ENCODE results near the gene DOCK1. TPM values are rescaled to one million over a fixed set of nuclear protein-coding genes. Genes with fewer than 3 reads are reported as not detected.

DOCK1 gene
- polyA plus RNA-seq, 1 donor = 29.9 TPM

GRCh38 chr10:127228195-127228787, 323.1 kb downstream of the DOCK1 start:
- DNase-seq = peak; percentile 28

- DNase-seq = no peak
Measured at GRCh38 chr10:127234306-127234800, 329.1 kb downstream of the DOCK1 start.

DNA sequence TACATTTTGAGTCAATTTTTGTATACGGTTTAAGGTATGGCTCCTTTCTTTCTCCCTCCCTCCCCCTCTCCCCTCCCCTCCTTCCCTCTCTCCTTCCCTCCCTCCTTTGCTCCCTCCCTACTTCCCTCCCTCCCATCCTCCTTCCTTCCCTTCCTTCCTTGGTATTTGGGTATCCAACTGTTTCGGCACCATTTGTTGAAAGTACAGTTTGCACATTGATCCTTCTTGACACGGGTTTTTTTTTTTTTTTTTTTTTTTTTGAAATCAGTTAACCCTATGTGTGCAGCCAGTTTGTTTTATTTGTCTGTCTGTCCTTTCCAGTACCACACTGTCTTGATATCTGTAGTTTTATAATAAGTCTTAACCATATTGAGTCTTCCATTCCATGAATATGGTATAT, 331.0 kb downstream of the DOCK1 start:
- no peak for DNase-seq

- DNase-seq = no peak
Measured at GRCh38 chr10:127242914-127243313, 337.7 kb downstream of the DOCK1 start.

DNA sequence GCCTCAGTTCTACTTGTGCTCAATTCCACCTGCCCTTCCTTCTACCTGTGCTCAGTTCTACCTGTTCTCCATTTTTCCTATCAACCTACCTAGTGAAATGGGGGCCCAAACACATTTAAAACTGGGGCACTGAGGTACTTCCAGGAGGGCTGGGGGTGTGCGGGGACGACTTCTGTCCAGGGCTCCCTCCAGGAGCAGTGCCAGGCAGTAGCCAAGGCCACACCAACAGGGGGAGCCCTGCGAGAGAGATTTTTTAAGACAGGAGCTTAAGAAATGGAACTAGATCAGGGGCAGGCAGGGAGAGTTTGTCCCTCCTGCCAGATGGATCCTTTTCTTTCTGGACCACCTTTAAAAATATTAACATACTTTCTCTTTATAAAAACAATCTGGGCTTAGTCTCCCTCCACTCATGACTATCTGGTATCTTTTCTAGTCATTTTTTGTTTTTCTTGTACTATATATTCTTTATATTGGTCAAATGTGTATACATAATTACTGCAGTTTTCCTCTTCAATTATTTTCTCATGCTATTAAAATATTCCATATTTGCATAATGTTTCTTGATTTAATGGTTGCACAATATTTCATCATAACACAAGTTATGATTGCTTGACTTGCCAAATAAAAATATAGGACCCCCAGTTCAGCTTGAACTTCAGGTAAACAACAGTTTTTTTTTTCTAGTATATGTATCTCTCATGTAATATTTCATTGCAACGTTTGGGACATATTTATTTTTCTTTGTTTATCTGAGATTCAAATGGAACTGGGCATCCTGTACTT, 338.5 kb downstream of the DOCK1 start:
- DNase-seq = no peak

DNA sequence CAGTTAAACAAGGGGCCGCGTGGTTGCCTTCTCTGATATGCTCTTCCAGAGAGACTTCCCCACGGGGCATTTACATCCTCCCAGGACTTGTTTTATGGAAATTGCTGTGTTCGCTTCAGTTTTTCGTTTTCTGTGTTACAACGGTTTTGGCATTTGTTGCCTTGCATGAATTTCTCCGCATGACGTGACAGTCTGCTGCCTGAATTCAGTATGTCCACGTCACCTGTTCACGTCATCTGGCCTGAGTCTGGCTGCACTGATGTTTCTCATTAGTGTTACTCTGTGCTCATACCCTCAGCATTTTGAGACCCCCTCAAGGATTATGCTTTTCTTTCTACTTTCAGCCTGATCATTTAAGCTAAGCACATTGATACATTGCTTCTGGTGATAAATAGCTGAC, 340.2 kb downstream of the DOCK1 start:
- DNase-seq = no peak

DNA sequence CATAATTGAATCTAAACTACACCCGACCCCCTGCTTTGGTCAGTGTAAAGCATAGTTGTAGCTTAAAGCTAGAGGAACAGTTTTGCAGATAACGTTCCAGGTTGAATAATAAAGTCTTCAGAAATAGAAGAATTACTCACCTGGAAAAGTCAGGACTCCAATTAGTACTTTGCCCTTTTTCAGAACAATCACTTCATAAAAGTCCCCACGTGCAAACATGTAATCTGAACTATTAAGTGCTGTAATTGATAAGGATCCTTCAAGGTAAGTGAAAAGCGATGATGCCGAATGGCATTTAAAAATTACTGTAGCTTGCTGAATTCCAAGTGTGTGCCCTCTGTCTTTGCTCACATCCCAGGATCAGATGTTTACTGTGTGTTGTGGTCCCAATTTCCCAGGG, 344.8 kb downstream of the DOCK1 start:
- DNase-seq = no peak

- DNase-seq = no peak
Measured at GRCh38 chr10:127252818-127253217, 347.6 kb downstream of the DOCK1 start.

- no peak for DNase-seq
Measured at GRCh38 chr10:127254276-127254675, 349.0 kb downstream of the DOCK1 start.

GRCh38 chr10:127257395-127257794, 352.2 kb downstream of the DOCK1 start:
- no peak for DNase-seq

GRCh38 chr10:127259347-127259746, 354.1 kb downstream of the DOCK1 start:
- no peak for DNase-seq

GRCh38 chr10:127262606-127263005, 357.4 kb downstream of the DOCK1 start:
- DNase-seq = no peak

DNA sequence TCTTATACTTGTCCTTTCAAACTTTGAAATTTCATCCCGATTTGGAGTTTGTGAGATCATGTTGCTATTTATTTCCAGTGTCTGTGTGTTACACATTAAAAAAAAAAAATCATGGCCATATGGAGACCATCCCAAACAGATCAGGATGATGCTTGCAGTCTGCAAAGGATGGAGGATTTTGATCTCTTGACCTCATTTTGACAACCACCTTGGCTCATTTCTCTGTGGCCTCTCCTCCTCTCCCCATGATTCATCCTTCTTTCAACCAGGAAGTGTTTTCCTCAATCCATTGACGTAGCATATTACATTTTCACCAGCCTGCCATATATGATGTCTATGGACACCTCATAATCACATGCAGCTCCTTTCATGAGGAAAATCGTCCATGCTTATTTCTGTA, 360.1 kb downstream of the DOCK1 start:
- DNase-seq = no peak

DNA sequence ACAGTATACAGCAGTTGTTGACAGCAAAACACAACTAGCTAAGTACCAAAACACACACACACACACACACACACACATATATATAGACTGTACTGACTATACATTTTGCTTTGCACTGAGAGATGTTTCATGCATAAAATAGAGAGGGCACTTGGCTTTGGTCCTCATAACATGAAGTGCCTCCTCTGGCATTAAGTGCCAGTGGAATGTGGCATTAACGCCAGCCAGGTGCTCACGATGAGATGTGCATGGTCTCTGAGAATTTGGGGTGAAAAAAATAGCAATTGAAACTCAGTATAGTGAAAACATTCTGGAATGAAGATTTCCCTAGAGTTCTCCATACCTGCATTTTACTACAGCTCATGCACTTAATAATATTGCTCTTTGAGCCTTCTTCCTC, 361.2 kb downstream of the DOCK1 start:
- no peak for DNase-seq

GRCh38 chr10:127267442-127267841, 362.2 kb downstream of the DOCK1 start:
- DNase-seq = no peak

GRCh38 chr10:127272076-127272475, 366.8 kb downstream of the DOCK1 start:
- no peak for DNase-seq

DNA sequence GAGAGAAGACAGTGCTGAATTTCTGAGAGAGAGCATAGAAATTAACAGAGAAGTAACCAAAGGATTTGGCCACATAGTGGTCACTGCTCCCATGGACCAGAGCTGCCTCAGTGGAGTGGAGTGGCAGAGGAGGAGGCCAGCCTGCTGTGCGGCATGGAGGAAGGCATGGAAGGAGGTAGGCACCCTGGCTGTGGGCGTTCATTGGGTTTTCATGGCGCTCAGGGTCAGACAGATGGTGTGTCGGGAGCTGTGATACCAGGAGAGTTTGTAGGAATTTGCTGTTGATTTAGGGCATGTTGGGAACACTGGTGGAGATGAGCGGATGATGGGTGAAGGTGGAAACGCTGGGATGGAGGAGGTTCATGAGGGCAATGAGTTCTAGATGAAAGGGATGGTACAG, 370.0 kb downstream of the DOCK1 start:
- DNase-seq = no peak

GRCh38 chr10:127275793-127276450, 370.7 kb downstream of the DOCK1 start:
- no peak for DNase-seq

DNA sequence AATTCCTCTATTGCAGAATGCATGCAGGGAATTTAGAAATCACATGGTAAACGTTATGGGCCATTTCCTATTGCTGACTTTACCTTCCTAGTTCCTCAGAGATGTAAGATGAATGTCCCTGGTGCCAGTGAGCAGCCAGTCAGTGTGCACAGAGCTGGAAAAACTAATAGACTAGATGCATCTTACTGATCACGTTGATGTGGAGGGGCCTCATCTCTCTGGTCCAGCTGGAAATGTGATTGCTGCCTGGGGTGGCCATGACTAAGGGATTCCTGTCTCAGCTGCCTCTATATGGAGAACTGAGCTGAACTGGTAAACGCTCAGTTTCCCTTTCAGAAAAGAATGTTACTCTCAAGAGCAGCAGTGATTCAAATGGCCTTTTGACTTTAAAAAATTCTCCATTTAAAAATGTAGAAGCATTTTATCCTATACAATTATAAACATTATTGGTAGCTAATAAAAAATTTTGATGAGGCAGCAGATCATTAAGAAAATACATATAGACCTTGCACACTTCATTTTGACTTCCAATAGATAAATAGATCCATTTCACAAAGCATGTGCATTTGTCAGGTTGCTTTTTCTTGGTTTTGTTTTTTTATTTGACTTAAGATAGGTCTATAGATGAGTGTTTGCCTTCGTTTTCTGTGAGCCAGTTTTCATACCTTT, 371.7 kb downstream of the DOCK1 start:
- DNase-seq = no peak

- no peak for DNase-seq
Measured at GRCh38 chr10:127278001-127278400, 372.8 kb downstream of the DOCK1 start.

DNA sequence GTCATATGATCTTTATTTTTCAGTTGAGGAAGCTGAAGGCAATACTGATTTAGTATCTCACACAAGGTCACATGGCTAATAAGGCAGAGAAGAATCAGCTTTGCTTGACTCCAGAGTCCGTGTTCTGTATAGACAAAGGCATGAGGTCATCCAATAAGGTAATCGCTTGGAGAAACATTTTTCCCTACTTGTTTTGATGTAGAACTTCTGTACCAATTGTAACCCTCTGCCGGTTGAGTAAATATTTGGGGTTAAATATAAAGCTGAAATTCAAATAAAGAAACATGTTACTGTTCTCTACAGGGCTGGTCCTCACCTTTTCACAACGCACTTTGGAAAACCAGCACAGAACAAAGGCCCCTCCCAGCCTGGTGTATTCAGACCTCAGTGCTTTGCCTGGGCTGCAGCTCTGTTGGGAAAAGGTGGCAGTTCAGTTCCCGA, 374.1 kb downstream of the DOCK1 start:
- DNase-seq = no peak

DNA sequence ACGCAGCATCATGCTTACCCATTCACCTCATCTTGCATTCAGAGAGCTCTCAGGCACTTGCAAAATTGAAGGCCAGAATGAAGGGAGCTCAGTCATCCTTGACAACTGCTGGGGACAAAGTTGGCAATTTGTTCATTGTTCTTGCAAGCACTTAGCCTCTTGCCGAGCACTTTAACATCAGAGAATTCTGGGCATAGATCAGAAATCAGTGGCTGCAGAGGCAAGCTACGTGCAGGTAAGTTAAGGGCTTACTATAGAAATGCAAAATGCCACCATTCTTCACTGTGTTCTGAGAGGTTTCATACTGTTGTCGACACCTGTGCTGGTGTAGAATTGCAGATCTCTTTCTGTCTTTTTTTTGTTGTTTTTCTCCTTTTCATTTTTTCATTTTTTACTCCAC, 375.2 kb downstream of the DOCK1 start:
- DNase-seq = no peak

- DNase-seq = no peak
Measured at GRCh38 chr10:127283017-127283416, 377.8 kb downstream of the DOCK1 start.

All from hindlimb muscle (tissue), 1 donor.